ENCODE results near the gene OR10G3. TPM values are rescaled to one million over a fixed set of nuclear protein-coding genes. Genes with fewer than 3 reads are reported as not detected.

Gene OR10G3
- total and polyA plus RNA-seq, 2 of the 13 experiments (the other 11 are each of a cell fraction or from before 2014, with no cell fraction given): not detected

GRCh38 chr14:21520767-21521166, 59.1 kb downstream of the OR10G3 start:
- no peak overlapping the region for H3K9ac ChIP-seq (ENCODE audit: insufficient read depth, low read depth, low read length)
- H3K4me2 ChIP-seq (ENCODE audit: low read depth, low read length): no peak overlapping the region
- H3K4me3 ChIP-seq (replicated peaks in 1 of 3; ENCODE audit: insufficient read depth in 1 of 3, low read depth in 2 of 3, low read length in 3 of 3): no peak overlapping the region
- H3K27ac ChIP-seq (ENCODE audit: extremely low read length, insufficient read depth, low read length): peak overlapping the region; percentile 3
- H3K9me3 ChIP-seq (ENCODE audit: low read length): no peaks in the 10 kb centered on the region
- WGBS (ENCODE audit: low lambda C conversion rate): 81% methylated on average over 1 of the region's 1 CpG
- no peak for FAIRE-seq
- H3K27me3 ChIP-seq (ENCODE audit: control insufficient read depth in 1 of 2, insufficient read depth in 2 of 2, low read length in 2 of 2): no peaks in the 10 kb centered on the region
- H3K79me2 ChIP-seq (ENCODE audit: insufficient read depth, low read length): no peaks in the 10 kb centered on the region
- POLR2A ChIA-PET: interaction anchor here (10.8 kb wide), 1 partner anchor 8 kb away, joined by 173 read pairs; the partner anchor contains the start of gene METTL3
- intact Hi-C loops (cut with micrococcal nuclease; ENCODE audit: unreplicated experiment) (no loop called here), in situ Hi-C loops (cut with HindIII; ENCODE audit: extremely low pct_ligation_motif_present, low pct_unique_long_range_greater_than_20kb) (no loop called here)
- DNase-seq (ENCODE audit: low spot score): no peak
- H3K4me1 ChIP-seq (ENCODE audit: insufficient read depth, low read length): peaks cover 17% of the 10 kb centered on the region
- BruUV-seq (replicated peaks): no TSS peak
- H4K20me1 ChIP-seq (ENCODE audit: insufficient read depth, low read length): no peaks in the 10 kb centered on the region
- no peak overlapping the region for H2AFZ ChIP-seq (ENCODE audit: low read length)
- CTCF ChIA-PET (ENCODE audit: low intra/inter-chr PET ratio, low total read pairs): no interaction called here
- no peak for ATAC-seq
- H3K36me3 ChIP-seq (replicated peaks in 1 of 2; ENCODE audit: control insufficient read depth in 1 of 2, insufficient read depth in 2 of 2, low read length in 2 of 2): no peaks in the 10 kb centered on the region
- TF ChIP-seq IKZF5 (CRISPR knock-in tag; IDR thresholded peaks at IDR 0.05) (no peak), HHEX (CRISPR knock-in tag; IDR thresholded peaks at IDR 0.05) (no peak), MLLT10 (CRISPR knock-in tag; IDR thresholded peaks at IDR 0.05) (no peak), ZNF710 (CRISPR knock-in tag; IDR thresholded peaks at IDR 0.05; ENCODE audit: borderline replicate concordance) (no peak), NCOA2 (CRISPR knock-in tag; IDR thresholded peaks at IDR 0.05) (peak; percentile 18; the same call in 1 of the 2 replicates), NFYB (CRISPR knock-in tag; IDR thresholded peaks at IDR 0.05) (no peak), HCFC1 (IDR thresholded peaks at IDR 0.05; ENCODE audit: low read depth, low read length) (no peak), RXRB (CRISPR knock-in tag; IDR thresholded peaks at IDR 0.05; ENCODE audit: borderline replicate concordance) (peak; percentile 70; the same call in 1 of the 2 replicates), ETV6 (CRISPR knock-in tag; conservative IDR thresholded peaks at IDR 0.05) (no peak), ARNT (IDR thresholded peaks at IDR 0.05) (no peak), UBTF (CRISPR knock-in tag; IDR thresholded peaks at IDR 0.05) (no peak), HDAC1 (CRISPR knock-in tag; IDR thresholded peaks at IDR 0.05) (no peak), ZNF800 (CRISPR knock-in tag; IDR thresholded peaks at IDR 0.05) (0 out of 2 replicates have a peak, but pooled peaks have one; percentile 38), THRA (CRISPR knock-in tag; IDR thresholded peaks at IDR 0.05; ENCODE audit: borderline replicate concordance) (peak; percentile 96), ZNF207 (IDR thresholded peaks at IDR 0.05; ENCODE audit: borderline replicate concordance) (no peak)

Measured in HepG2 (cell line).